ENCODE results near the gene ASPHD1.

DNA sequence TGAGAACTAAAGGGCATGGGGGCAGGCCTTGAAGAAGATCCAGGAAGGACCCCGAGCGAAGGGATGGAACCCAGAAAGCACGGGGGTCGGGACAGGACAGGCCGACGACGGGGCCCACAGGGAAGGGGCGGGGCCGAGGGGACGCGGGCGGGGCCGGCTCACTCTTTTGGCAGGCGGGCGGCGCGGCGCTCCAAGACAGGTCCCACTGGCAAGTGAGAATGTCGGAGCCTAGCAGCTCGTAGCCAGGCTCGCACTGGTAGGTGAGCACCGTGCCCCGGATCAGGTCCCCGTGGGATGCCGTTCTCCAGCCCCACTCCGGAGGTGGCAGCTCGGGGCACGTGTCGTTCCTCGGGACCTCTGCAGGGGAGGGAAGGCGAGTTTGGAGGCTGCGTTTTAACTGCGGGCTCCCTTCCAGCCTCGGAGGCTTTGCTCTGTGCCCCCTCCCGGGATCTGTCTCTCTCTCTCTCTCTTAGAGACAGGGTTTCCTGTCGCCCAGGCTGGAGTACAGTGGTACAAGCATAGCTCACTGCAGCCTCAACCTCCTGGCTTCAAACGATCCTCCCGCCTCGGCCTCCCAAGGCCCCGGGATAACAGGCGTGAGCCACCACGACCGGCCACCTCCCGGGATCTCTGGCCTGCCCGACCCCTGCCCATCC, 23.6 kb upstream of the ASPHD1 start:
- TF ChIP-seq, protein P1, sequence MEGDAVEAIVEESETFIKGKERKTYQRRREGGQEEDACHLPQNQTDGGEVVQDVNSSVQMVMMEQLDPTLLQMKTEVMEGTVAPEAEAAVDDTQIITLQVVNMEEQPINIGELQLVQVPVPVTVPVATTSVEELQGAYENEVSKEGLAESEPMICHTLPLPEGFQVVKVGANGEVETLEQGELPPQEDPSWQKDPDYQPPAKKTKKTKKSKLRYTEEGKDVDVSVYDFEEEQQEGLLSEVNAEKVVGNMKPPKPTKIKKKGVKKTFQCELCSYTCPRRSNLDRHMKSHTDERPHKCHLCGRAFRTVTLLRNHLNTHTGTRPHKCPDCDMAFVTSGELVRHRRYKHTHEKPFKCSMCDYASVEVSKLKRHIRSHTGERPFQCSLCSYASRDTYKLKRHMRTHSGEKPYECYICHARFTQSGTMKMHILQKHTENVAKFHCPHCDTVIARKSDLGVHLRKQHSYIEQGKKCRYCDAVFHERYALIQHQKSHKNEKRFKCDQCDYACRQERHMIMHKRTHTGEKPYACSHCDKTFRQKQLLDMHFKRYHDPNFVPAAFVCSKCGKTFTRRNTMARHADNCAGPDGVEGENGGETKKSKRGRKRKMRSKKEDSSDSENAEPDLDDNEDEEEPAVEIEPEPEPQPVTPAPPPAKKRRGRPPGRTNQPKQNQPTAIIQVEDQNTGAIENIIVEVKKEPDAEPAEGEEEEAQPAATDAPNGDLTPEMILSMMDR (IDR thresholded peaks at IDR 0.05) = no peak
- TF ChIP-seq POLR2A (IDR thresholded peaks at IDR 0.05; ENCODE audit: low read depth) (no peak), POLR2AphosphoS5 (IDR thresholded peaks at IDR 0.05) (no peak)
